Activated CD4-positive, alpha-beta T cell treated with anti-CD3 and anti-CD28 coated beads, Interleukin-2, Interleukin-6, amounts not matched to agents 100 ng/mL and 50 ng/mL, durations not matched to agents 16 hours and 8 hours (primary cell): ENCODE measurements around the gene ADARB2.

Experiments used
- DNase-seq: peaks from one replicate; pipeline ENCODE4 v3.0.0-alpha.2; 2020

Gene ADARB2

GRCh38 chr10:1683649-1684048 lies 53.7 kb downstream of the ADARB2 start:
- DNase-seq = no peak

- DNase-seq = no peak
Measured at GRCh38 chr10:1679821-1680650, 57.3 kb downstream of the ADARB2 start.

- DNase-seq = no peak
Measured at GRCh38 chr10:1678084-1678483, 59.2 kb downstream of the ADARB2 start.

GRCh38 chr10:1677307-1677939 lies 59.9 kb downstream of the ADARB2 start:
- DNase-seq = no peak

GRCh38 chr10:1674501-1674900 lies 62.8 kb downstream of the ADARB2 start:
- DNase-seq = no peak

- no peak for DNase-seq
Measured at GRCh38 chr10:1673568-1674345, 63.6 kb downstream of the ADARB2 start.

GRCh38 chr10:1672001-1672781 lies 65.1 kb downstream of the ADARB2 start:
- no peak for DNase-seq

GRCh38 chr10:1671366-1672000 lies 65.8 kb downstream of the ADARB2 start:
- no peak for DNase-seq

- DNase-seq = no peak
Measured at GRCh38 chr10:1670541-1671365, 66.6 kb downstream of the ADARB2 start.

- no peak for DNase-seq
Measured at GRCh38 chr10:1669433-1669832, 67.9 kb downstream of the ADARB2 start.

GRCh38 chr10:1668399-1668798 lies 68.9 kb downstream of the ADARB2 start:
- no peak for DNase-seq

- no peak for DNase-seq
Measured at GRCh38 chr10:1667392-1667791, 69.9 kb downstream of the ADARB2 start.

- no peak for DNase-seq
Measured at GRCh38 chr10:1666147-1666546, 71.2 kb downstream of the ADARB2 start.

- no peak for DNase-seq
Measured at GRCh38 chr10:1665681-1666080, 71.6 kb downstream of the ADARB2 start.

- no peak for DNase-seq
Measured at GRCh38 chr10:1665021-1665661, 72.2 kb downstream of the ADARB2 start.

GRCh38 chr10:1664333-1664964 lies 72.9 kb downstream of the ADARB2 start:
- DNase-seq = no peak

GRCh38 chr10:1663226-1663625 lies 74.1 kb downstream of the ADARB2 start:
- DNase-seq = no peak

GRCh38 chr10:1662438-1663025 lies 74.8 kb downstream of the ADARB2 start:
- DNase-seq = no peak

GRCh38 chr10:1661859-1662437 lies 75.4 kb downstream of the ADARB2 start:
- DNase-seq = no peak

GRCh38 chr10:1661416-1661815 lies 75.9 kb downstream of the ADARB2 start:
- DNase-seq = no peak
